ENCODE results near the gene GAS7. TPM values are rescaled to one million over a fixed set of nuclear protein-coding genes. Genes with fewer than 3 reads are reported as not detected.
A peak's percentile ranks its signal among the peaks of the same experiment; 100 is the strongest.

GAS7 gene
- polyA plus RNA-seq, 1 donor: 57.4 TPM

DNA sequence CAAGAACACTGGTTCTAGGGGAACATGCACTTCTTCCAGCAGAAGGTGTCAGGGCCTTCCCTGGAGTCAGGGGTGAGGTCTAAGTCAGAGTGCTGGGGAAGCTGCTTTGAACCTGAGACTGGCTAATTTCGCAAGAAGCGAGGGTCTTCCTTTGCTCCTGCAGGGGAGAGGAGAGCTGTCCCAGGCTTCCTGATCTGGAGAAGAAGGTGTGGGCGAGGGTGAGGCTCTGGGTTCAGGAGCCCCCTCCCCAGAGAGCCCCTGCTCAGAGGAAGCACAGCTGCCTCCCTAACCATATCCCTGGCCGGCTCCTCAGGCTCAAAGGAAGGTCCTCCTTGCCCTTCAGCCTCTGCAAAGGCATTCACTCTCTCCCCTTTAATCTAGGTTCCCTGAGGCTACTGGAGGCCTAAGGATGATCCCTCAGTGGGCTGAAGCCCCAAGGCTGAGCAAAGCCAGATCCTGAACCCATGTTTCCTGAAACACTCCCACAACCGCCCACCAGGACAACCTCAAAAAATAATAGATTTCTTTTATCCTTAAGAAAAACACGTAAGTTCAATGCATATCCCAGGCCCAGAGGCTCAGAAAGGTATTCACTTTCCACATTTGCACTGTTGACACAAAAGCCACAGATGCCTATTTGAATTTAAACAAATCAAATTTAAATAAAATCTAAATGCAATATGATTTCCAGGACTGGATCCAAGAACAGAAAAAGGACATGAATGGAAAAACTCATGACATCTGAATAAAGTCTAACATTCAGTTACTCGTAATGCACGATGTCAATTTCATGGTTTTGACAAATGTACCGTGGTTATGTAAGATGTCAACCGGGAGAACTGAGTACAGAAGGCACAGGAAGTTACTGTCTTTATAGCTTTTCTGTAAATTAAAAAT lies 221.9 kb downstream of the GAS7 start:
- no peak for DNase-seq

- no peak for DNase-seq
Measured at GRCh38 chr17:9974448-9975381, 223.7 kb downstream of the GAS7 start.

- no peak for DNase-seq
Measured at GRCh38 chr17:9973669-9974447, 224.5 kb downstream of the GAS7 start.

DNA sequence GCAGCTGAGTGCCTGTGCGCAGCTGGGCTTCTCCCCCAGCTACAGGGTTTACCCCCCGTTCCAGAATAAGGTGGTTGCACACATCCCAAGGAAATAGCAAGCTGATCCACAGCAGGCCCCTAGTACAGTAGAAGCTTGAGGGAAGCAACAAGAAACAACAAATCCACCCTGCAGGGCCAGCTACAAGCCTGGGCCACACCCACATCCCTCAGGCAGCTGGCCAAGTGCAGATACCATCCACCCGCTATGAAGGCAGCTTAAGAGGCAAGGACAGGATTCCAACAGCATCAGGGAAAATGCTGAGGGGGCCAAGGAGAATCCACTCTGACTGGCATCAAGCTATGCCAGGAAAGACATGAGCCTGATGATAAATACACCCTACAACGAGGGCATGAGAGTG lies 226.4 kb downstream of the GAS7 start:
- peak; percentile 54 for DNase-seq

DNA sequence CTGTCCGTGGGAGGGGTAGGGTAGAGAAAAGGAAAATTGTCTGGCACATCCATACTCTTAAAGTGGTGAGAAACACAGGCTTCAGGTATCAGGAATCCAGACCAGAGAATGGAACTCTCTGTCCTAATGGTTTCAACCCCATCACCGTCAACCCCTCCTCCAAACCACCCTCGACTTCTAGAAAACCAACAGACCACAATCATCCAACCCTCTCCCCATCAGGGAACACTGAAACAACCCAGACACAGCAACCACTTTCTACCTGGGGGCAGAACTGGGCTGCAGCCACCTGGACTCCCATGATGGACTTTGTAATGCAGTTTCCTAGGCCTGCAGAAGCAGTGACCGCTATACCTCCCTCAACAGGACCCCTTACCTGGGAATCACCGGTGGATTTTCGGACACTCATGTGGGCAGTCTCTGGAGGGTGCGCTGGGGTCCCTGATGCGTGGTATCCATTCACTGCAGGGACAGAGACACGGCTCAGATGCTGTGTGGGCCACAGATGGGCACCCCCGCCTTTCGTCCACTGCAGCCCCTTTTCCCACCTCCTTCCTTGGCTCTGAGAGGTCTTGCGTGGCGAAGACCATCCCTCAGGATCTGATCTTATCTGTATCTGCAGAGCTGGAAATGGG lies 229.0 kb downstream of the GAS7 start:
- DNase-seq: no peak

GRCh38 chr17:9968881-9969280 lies 229.5 kb downstream of the GAS7 start:
- no peak for DNase-seq

GRCh38 chr17:9968008-9968407 lies 230.4 kb downstream of the GAS7 start:
- DNase-seq: no peak

GRCh38 chr17:9959377-9959981 lies 238.9 kb downstream of the GAS7 start:
- no peak for DNase-seq

DNA sequence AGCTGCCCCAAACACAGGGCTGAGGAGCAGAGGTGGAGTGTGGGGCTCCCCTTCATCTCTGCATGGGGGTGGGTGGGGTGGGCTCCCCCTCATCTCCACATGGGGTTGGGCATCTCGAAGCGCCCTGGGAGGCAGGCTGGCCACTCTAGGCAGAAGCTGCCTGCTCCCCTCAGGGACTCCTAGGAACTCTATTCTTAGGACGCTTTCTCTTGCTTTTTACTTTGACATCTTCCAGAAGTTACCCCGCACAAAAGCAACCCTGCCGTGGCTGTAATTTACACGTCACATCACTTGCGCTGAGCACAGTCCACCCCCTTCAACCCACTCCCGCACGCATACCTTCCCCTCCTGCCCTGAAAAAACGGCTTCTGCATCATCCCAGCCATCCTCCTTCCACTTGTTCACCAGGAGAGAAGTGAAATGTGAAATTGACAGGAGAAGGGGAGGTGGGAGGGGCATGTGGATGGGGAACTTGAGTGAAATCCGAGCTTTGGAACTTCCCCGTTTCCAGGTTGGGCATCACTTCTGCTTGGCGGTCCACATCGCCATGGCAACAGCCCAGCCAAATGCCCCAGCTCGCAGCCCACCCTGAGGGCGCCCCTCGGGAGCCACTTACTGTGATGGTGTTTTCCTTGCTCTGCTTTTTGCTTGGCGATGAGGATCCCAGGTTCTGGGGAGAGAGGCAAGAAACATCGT lies 239.7 kb downstream of the GAS7 start:
- no peak for DNase-seq

- DNase-seq: no peak
Measured at GRCh38 chr17:9957244-9957643, 241.2 kb downstream of the GAS7 start.

DNA sequence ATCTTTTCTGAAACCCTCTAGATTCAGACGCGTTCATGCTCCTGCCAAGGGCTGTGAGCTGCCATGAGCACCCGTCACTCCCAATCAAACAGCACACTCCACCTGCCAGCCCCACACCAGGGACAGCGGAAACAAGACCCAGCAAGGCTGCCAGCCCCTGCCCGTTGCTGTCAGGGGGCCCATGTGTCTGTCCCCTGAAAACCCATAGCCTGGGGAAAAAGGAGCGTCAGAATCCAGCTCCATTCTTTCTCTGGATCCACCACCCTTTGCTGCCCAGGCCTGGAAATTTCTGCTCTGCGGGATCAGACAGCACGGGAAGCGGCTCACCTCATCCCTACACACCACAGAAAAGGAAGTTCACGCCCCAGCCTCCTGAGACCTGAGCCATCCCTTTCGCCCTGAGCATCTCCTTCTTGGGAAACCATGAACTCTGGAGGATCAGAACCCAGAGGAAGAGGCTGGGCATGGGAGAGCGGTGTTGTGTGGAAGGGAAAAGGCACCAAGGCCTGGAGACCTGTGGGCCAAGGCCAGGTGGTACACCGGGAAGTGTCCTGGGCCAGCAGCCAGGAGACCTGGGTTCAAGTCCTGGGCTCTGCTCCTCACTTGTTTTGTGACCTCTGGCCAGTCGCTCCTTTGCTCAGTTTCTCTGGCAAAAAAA lies 241.8 kb downstream of the GAS7 start:
- no peak for DNase-seq

GRCh38 chr17:9953492-9953891 lies 244.9 kb downstream of the GAS7 start:
- DNase-seq: no peak

- DNase-seq: no peak
Measured at GRCh38 chr17:9951803-9952202, 246.6 kb downstream of the GAS7 start.

- no peak for DNase-seq
Measured at GRCh38 chr17:9948928-9949327, 249.5 kb downstream of the GAS7 start.

DNA sequence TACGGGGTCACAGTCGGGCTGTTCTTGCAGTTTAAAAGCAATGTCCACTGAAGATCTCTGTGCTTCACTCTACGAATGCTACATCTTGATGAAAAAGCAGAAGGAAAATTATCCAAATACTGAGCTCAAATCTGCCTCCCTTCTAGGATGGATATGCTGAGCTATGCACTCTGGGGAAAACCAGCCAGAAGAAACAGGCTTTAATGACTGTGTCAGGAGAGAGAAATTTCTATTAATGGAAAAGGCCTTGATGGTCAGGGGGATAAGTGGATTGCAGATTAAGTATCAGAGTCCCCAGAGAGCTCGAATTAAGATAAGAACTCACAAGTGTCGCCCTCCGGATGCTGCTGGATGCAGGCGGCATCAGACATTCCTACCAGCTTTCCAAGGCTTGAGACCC lies 253.7 kb downstream of the GAS7 start:
- DNase-seq: no peak

DNA sequence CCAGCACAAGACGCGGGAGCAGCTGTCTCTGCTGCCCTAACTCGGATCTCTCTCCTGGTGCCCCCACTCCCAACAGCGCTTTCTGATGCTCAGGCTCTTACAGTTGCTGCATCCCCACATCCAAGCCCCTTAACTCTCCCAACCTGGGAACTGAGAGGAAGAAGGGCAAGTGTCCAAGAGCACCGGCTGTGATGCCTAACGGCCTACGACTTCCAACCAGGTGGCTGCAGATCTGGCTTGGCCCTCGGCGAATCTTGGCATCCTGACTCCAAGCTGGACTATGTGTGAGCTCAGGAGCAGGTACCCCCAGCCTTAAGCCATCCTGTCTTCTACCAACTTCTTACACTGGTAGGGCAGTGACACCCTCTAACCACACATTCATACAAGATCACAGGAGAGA lies 255.1 kb downstream of the GAS7 start:
- no peak for DNase-seq

DNA sequence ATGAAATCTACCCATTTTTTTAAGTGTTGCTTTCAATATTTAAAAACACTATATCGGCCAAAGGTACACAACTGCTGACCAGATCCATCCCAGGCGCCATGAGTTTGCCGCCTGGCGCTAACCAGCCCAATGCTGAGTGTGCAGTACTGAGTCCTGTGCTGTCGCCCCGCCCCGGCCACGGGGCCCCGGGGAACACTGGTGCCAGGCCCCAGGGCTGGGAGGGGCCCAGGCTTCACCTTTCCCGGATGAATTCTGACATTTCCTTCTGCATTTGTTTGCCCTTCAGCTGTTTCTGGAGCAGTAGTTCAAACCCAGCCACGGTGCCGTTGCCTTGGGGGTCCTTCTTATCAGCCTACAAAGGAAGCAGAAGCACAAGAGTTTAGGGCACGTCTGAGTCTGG lies 255.5 kb downstream of the GAS7 start:
- no peak for DNase-seq

- DNase-seq: no peak
Measured at GRCh38 chr17:9941305-9941704, 257.1 kb downstream of the GAS7 start.

DNA sequence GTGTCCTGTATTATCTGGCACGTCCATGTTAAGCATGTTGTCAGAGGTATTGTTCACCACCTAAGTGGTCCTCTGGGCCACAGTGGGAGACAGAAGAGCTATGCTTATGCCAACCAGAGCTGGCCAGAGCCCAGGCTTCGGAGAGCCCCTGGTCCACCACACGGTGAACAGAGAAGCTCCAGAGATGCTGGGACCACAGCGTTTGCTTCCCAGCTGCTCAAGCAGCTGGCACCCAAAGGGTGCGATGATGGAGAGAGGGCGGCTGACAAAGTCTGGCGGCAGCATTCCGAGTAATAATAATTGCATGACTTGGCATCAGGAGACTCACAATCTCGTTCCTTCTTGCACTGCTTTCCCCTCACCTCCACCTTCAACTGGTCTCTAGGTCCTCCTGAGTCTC lies 257.6 kb downstream of the GAS7 start:
- DNase-seq: no peak

DNA sequence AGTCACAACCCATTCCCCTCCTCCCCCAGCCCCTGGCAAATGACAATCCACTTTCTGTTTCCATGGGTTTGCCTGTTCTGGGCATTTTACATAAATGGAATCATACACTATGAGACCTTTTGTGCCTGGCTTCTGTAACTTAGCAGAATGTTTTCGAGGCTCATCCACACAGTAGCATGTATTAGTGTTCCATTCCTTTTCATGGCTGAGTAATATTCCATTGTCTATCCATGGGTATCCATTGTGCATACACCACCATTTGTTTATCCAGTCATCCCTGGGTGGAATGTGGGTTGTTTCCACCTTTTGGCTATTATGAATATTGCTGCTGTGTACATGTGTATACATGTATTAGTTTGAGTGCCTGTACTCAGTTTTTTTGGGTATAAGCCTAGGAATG lies 259.6 kb downstream of the GAS7 start:
- no peak for DNase-seq

DNA sequence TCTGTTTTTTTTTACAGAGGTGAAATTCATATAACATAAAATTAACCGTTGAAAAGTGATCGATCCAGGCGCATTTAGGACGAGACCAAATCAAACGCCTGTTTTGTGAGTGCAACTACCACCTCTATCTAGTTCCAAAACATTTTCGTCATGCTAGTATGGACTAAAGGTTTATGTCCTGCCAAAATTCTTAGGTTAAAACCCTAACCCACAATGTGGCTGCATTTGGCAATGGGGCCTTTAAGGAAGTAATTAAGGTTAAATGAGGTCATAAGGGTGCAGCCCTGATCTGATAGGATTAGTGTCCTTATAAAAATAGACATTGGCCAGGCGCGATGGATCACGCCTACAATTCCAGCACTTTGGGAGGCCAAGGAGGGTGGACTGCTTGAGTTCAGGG lies 260.5 kb downstream of the GAS7 start:
- no peak for DNase-seq
